Activated CD8-positive, alpha-beta memory T cell treated with anti-CD3 and anti-CD28 coated beads for 1 hour (primary cell): ENCODE measurements around the gene MACROD2.

Experiments
- DNase-seq, 2 donors: peaks; one replicate each; pipeline ENCODE4 v3.0.0-alpha.2; 2020; ENCODE audit warnings: low read depth in 1 of 2; ENCODE audit errors: extremely low read depth in 1 of 2

Gene MACROD2

DNA sequence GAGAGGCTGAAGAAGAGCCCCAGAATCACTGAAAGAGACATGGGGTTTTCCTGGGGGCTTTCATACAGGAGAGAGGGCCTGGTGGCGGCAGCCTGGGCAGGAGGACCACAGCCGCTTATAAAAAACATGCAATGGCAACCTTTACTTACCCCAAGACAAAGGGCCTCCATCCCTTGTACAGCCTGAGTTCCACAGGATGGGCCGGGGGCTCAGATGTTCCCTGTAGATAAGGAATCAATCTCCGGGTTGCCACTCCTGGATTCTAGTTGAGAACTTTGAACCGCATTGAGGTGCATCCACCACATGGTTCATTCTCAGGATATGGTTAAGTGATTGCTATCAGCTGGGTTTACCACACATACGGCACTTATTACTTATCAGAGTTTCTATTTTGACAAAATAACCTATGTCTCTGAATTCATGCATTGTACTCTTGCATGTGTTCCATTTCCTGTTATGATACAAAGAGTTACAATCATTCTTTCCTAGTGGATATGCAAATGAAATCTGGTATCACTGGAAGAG, 1900.3 kb downstream of the MACROD2 start:
- no peak for DNase-seq

DNA sequence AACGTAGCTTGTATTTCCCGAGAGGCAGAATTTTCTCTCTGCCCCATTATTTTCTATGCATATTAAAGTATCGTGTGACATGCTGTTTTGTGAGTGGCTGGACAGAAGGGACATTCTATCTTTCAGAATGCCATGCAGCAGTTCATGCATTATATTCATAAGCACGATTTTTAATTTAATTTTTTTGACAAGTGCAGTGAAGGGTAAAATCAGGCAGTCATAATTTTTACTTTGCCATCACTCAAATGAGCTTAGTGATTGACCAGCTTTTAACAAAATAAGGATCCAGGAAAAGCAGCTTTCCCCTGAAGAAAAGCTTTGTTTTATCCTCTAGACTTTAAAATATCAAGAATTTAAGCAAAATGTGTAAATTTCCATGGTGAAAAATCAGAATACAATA, 1904.7 kb downstream of the MACROD2 start:
- no peak for DNase-seq

DNA sequence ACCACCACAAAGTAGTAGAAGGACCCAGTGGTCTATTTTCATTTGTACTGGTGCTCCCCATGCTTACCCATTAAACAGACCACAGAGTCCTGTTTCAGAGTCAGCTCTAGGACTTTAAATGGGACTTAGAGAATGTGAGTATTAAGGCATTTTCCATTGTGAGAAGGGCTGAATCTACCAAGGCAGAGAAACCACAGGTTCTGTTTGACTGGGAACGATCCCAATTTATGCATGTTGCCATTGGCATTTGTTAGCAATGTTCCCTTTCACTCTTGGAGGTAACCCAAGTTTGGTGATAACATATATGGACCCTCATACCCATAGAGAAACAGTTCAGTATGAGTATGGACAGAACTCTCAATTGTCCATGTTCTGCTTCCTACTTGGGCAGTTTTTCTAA, 1905.1 kb downstream of the MACROD2 start:
- DNase-seq: no peak

DNA sequence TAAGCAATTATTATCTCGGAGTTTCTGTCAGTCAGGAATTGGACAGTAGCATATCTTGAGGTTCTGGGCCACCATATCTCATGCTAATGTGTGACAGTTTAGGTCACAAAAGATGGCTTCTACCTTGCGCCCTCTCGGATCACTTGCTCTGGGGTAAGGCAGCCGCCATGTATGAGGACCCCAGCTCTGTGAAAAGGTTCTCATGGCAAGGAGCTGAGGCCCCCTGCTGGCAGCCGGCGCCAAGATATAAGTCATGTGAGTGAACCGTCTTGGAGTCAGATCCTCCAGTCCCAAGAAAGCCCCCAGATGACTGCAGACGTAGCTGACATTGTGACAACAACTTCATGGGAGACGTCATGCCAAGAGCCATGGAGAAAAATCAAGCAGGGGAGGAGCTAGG, 1907.2 kb downstream of the MACROD2 start:
- DNase-seq: no peak

DNA sequence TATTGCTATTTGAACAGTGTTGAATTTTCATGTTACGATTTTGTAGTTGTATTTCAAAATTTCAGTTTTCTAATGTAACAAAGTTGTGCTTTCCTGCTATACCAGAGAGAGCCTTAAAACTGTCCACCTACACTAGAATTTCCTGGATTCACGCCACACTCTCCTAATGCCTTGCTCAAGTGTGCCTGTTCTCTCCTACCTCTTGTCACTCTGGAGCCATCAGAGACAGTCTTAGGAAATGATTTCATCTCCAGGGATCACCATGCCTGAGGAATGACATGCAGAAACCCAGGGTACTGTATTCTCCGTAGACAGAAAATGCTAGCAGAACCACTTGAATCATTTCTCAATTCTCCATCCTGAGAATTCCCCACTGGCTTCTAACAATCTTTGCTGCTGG, 1910.3 kb downstream of the MACROD2 start:
- no peak for DNase-seq

DNA sequence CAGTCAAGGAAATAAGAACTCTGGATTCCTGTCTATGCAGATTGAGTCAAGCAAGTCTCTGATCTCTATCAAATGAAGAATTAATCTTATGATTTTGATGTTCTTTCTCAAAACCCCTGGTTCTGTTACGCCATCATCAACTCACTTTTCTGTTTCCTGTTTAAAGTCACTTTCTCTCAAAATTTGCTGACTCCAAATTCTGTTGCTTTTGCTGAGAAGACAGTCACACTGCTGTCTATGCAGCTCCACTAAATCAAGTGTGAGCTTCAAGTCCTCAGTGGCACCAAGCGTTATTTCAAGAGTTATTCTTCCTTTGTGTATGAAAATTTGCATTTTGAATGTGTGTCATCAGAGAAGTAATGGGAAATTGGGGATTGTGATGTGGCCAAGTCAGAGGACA, 1914.7 kb downstream of the MACROD2 start:
- no peak for DNase-seq

DNA sequence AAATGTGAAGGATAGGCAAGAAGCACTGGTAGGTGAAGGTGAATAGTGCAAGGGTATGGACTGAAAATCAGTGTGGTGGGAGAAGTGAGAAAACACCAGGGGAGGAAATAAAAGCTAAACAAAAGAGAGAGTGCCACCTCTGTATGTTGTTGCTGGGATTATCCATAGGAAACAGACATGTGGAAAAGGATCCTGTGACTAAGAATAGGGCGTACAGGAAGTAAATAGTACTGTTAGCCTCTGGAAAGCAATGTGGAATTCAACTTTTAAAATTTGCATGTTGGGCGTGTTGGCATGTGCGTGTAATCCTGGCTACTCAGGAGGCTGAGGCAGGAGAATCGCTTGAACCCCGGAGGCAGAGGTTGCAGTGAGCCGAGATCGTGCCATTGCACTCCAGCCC, 1916.3 kb downstream of the MACROD2 start:
- no peak for DNase-seq

DNA sequence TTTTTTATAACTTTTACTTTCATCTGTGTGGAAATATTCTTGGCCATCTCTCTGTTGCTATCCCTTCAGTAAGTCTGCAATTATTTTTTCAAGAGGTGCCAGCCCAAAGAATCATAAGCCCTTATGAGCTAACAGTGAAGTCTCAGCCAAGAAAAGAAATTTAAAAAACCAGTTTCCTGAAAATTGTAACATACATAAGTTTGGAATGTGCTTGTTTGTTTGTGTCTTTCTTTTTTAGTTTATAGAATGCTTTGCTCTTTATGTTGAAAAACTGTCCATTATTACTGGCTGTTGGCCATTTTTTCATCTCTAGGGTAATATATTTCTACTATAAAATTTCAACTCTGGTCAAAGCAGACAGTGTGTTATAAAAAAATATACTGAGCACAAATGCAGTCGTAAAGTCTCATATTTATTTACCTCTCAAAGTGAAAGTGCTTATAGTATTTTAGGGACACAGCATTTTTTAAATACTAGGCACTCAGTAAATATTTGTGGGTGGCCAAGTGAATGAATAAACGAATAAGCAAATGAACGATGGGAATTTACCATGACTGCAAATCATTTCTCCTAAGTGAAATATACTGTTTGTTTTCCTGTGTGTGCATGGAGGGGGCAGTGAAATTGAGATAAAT, 1918.2 kb downstream of the MACROD2 start:
- no peak for DNase-seq

DNA sequence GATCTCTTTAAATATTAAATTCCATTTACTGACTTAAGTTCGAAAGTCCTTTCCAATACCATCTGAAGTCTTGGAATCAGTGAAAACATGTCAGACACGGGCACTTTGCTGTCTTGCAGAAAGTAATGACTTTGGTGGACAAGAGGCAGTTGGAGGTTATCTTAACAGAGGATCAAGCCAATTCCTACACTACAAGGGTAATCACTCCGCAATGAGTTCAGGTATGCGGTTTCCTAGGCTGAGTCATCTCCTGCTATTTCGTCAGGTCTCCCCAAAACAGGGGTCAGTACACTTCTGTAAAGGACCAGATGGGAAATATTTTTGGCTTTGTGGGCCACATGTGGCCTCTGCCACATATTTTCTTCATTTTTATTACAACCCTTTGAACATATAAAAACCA, 1921.3 kb downstream of the MACROD2 start:
- DNase-seq: no peak

DNA sequence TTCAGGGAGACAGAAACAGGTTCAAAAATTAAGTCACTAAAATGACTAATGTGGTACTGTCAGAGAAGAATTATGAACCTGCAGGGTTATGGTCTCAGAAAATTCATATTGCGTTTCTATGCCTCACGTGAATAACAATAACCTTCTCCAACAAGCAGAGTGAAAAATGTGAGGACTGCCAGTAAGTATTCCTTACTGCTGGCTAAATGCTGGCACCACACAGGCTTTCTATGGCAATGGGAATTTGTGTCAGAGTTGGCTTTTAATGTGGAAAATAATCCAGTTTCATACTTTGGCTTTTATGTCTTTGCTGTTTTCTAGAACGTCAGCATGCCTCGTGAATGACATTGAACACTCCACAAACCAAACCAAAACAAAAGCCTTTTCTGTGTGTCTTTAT, 1922.0 kb downstream of the MACROD2 start:
- no peak for DNase-seq

DNA sequence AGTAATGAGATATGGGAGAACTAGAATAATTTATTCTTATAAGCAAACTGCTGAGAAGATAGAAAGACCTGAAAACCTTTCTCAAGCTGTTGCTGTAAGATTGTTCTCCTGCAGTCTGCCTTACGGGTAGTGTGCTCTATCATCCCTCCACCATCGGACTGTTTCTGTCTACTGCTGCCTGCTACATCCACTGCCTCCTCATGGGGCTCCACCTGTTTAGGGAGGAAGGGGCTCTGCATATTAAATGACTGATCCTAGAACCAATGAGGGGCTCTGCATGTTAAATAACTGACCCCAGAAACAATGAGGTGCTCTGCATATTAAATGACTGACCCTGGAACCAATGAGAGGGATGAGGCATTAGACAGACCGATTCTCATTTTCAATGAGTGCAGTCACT, 1923.3 kb downstream of the MACROD2 start:
- DNase-seq: no peak

DNA sequence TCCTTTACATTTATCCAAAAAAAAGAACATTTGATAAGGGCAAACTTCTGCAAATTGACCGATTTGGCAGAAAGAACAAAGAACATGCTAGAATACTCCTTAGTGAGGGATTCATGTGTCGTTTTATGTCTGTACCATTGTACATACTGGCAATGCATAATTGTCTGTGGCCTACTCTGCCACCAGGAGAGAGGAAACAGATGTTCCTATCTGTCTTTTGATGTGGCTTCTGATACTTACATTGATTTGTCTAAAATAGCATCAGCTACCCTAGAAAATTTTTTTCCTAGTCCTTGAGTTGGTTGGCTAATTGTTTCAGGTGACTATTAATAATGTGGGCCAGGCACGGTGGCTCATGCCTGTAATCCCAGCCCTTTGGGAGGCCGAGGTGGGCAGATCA, 1923.8 kb downstream of the MACROD2 start:
- no peak for DNase-seq

DNA sequence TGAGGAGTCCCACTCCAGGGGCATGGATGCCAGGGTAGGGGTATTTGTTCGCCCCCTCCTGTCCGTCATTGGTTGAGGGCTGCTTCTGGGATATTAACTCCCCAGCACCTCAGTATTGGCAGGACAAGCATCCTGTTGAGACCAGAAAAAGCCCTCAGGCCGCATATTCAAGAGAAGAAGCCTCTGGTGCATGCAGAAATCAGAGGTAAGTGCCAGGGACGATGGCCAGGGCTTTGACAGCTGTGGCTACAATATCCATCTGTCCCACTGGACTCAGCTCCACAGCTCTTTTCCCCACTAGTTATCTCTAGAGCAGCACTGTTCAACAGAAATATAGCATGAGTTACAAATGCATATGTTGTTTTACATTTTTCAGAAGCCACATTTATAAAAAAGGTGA, 1926.6 kb downstream of the MACROD2 start:
- DNase-seq: no peak

DNA sequence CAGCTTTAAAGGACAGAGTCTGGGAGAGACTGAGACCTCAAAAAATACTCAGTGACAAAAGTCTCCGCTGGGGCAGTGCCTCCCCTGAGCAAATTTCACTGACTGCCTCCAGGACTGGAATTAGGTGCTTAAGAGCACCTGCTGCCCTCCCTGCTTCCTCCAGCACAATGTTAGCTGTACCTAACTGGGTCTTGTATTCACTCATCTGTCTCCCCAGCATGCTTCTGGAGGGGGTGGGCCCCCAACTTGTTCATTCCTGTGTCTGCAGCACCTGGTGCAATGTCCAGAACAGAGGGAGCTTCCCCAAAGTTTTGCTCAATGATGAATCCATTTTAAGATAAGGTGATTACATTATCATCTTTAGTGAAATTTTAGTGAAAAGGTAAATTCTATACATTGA, 1927.2 kb downstream of the MACROD2 start:
- DNase-seq: no peak

DNA sequence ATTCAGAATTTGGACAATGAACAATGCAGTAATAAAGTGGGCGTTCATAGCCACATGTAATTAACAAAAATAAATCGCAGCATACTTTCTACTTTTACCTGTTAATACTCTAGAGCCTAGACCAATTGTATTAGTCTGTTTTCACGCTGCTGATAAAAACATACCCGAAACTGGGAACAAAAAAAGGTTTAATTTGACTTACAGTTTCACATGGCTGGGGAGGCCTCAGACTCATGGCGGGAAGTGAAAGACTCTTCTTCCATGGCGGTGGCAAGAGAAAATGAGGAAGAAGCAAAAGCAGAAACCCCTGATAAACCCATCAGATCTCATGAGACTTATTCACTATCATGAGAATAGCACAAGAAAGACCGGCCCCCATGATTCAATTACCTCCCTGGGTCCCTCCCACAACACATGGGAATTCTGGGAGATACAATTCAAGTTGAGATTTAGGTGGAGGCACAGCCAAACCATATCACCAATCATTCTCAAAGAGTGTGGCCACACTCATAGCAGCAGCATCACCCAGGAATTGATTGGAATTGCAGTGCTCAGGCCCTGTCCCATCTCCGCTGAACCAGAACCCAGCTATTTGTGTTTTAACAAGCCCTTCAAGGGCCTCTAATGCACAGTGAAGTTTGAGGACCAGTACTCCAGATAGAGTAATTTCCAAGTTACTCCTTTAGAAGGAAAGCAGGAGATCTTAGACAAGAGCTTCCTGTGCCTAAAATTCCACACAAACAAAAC, 1927.9 kb downstream of the MACROD2 start:
- no peak for DNase-seq

DNA sequence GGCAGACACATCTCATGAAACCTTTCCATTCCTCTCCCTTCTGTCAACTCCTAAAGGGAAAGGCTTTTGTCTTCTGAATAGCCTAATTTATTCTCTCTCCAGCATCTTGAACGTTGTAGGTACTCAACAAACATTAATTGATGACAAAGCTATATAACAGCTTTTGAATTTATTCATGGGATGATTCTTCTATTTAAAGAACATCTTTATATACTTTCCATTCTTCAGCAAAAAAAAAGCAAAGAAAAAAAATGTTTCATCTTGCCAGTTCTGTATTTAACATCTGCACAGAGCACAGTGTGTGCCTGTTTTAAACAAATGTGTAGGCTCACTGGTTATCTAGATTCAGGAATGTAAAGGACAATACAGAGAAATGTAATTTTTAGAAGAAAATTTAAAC, 1929.2 kb downstream of the MACROD2 start:
- DNase-seq: no peak

DNA sequence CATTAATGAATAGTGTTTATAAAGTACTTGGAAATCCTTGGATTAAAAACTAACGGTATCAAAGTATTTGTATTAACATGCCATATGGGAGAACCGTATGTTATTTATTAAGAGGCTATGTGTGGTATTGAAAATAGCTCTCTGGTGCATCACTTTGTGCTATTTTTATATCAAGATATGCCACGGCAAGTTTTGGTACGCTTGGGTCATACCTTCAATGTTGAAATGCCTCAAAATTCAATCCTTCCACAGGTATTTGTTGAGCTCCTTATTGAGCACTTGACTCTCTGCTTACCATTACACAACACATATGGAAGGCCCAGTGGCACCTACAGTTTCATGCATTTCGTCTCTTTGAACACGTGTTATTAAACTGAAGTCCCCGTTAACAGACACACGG, 1930.1 kb downstream of the MACROD2 start:
- no peak for DNase-seq

DNA sequence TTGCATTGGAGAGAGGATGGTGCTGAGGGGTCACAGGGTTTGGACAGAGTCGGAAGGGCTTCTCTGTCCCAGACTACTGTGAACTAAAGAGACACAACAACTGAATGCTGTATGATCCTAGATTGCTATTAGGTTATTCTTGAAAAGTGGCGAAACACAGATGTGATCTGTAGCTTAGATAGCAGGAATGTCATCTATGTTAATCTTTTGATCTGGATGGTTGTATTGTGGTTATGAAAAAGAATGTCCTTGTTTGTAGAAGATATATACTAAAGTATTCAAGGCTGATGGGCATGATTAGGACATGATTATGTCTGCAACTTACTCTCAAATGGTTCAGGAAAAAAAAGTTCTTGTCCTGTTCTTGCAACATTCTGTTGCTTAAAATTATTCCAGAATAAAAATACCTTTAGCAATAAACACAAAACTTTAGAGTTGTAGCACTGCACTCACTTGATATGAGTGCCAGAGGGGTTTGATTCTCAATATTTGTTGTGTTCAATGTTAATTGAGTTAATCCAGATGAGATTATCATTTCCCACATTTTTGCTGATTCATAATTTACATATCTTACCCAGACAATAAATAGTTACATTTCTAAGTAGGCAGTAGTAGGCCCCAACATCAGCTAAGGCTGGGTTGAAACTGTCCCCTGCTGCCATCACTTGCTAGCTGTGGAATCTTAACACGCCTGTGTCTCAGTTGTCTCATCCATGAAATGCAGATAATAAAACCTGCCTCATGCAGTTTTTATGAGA, 1932.8 kb downstream of the MACROD2 start:
- DNase-seq: no peak

DNA sequence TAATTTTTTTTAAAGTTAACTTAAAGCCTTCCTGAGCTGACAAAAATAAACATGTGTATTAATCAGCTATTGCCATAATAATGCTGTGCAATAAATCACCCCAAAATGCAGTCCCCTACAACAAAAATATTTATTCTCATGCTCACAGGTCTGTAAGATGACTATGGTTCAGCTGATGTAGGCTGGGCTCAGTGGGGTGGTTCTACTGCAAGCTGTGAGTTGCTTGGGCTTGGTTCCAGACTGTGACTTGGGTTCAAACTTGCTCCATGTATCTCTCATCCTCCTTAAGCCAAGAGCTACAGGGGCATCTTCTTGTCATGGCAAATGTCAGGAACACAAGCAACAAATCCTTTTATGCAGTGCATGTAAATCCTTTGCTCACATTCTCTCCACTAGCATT, 1933.6 kb downstream of the MACROD2 start:
- no peak for DNase-seq

DNA sequence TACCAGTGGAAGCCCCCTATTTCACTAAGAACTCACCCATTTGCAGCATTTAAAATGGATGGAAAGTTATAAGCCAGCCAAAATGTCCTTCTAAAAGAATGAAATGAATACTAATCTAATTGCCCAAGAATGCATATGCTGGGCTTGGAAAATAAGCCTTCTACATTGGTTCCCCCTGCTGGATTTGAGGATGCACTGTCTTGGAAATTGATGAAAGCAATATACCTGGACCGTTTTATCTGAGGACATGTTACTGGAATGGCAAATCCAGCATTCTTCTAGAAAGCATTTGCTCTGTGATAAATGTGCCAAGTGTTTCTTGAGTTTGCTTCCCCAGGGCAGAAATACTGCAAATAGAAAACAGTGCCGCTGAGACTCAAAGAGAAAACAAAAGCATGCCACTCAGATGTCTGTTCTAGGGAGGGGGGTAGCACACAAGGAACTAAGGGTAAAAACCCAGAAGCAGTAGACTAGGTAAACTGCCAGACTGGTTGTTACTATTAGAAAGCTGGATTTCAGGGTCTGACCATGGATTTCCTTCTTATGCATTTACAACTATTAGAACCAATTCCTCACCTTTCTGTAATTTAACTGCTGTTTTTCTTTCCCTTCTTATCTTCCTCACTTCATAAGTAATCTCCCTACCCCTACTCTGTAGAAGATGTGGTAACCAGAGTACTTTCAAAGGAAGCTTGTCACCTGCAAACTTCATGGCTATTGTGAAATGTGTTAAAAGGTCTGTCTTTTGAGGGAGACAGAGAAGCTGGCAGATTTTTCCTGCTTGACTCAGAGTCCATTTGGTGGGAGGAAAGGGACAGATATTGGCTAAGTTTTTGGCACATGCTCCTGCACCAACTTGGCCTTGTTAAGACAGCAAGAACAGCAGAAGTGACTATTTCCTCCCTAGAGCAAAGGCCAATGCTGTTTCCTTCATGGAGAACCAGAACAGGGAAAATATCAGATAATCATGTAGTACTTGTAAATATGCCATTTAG, 1935.3 kb downstream of the MACROD2 start:
- DNase-seq: no peak

DNA sequence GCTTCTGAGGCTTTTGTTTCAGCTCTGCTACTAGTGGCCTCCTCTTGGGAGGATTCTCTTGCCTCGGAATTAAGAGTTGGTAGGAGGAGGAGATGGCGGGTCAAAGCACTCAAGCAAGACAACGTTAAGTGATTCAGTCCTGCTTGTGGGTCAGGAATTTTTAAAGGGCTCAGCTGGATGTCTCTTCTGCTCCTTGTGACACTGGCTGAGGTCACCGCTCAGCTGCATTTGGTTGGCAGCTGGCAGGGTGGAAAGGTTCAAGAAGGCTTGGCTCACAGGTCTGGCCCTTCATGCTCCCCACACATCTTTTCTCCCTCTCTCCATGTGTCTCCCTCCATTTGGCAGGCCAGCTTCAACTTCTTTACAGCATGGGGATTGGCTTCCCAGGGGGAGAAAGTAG, 1936.6 kb downstream of the MACROD2 start:
- DNase-seq: no peak
